ENCODE measurements around the gene ZNF790.

ZNF790 gene

DNA sequence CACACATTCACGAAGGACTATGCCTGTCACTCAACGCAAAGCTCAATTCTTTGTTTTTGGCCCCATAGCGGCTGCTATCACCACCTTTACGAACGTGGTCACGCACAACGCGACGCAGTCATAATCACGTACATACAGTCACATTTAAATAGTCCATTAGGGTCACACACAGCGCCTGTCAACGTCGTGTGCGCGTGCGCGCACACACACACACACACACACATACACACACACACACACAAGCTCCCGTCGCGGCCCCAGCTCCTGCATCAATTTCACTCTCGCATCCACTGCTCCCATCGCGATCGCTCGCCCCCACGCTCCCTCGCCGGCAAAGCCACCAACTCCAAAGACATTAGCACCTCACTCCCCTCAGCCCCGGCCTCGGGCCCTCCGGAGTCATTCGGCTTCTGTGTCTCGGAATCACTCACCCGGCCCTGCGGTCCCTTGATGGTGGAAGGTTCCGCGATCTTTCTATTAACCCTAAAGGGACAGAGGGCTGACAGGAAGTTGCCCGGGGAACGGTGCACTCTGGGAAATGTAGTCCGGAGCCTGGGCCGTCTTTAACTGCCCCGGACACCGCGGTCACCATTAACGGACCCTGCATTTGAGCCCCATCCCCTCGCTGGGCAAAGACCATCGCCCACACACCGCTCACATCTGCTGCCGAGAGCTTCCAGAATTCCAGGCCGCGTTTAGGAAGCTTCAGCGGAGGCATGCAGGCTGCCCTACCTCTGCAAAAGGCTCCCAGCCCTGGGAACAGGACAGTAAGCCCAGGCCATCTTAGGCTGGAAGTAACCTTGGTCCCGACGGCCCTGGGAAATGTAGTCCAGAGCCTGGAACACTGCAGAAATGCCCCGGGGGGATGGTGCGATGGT, at the start of gene ZNF790:
Gene ZNF790, minus strand, starts transcription at position 482 of the 878 bp plus-strand sequence. CDS start 12,768 bp downstream, outside the sequence.
- H3K4me3 ChIP-seq (replicated peaks in 1 of 2; ENCODE audit: low read depth in 2 of 2, low read length in 2 of 2), result peak within 1 kb of the TSS; percentile 73 to 82
- TF ChIP-seq, protein P1, sequence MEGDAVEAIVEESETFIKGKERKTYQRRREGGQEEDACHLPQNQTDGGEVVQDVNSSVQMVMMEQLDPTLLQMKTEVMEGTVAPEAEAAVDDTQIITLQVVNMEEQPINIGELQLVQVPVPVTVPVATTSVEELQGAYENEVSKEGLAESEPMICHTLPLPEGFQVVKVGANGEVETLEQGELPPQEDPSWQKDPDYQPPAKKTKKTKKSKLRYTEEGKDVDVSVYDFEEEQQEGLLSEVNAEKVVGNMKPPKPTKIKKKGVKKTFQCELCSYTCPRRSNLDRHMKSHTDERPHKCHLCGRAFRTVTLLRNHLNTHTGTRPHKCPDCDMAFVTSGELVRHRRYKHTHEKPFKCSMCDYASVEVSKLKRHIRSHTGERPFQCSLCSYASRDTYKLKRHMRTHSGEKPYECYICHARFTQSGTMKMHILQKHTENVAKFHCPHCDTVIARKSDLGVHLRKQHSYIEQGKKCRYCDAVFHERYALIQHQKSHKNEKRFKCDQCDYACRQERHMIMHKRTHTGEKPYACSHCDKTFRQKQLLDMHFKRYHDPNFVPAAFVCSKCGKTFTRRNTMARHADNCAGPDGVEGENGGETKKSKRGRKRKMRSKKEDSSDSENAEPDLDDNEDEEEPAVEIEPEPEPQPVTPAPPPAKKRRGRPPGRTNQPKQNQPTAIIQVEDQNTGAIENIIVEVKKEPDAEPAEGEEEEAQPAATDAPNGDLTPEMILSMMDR (IDR thresholded peaks at IDR 0.05; ENCODE audit: low read depth, low read length), result no peak
- DNase-seq (ENCODE audit: low read depth in 2 of 2), result peak; percentile 94 to 95

DNA sequence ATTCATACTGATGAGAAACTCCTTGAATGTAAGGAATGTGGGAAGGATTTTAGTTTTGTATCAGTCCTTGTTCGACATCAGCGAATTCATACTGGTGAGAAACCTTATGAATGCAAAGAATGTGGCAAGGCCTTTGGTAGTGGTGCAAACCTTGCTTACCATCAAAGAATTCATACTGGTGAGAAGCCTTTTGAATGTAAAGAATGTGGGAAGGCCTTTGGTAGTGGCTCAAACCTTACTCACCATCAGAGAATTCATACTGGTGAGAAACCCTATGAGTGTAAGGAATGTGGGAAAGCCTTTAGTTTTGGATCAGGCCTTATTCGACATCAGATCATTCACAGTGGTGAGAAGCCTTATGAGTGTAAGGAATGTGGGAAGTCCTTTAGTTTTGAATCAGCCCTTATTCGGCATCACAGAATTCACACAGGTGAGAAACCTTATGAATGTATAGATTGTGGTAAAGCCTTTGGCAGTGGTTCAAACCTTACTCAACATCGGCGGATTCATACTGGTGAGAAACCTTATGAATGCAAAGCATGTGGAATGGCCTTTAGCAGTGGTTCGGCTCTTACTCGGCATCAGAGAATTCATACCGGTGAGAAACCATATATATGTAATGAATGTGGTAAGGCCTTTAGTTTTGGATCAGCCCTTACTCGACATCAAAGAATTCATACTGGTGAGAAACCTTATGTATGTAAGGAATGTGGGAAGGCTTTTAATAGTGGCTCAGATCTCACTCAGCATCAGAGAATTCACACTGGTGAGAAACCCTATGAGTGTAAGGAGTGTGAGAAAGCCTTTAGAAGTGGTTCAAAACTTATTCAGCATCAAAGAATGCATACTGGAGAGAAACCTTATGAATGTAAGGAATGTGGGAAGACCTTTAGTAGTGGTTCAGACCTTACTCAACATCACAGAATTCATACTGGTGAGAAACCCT, 39.1 kb upstream of the ZNF790 start:
- peak in 1 of 2 donors; percentile 11 for DNase-seq (ENCODE audit: low read depth in 2 of 2)

DNA sequence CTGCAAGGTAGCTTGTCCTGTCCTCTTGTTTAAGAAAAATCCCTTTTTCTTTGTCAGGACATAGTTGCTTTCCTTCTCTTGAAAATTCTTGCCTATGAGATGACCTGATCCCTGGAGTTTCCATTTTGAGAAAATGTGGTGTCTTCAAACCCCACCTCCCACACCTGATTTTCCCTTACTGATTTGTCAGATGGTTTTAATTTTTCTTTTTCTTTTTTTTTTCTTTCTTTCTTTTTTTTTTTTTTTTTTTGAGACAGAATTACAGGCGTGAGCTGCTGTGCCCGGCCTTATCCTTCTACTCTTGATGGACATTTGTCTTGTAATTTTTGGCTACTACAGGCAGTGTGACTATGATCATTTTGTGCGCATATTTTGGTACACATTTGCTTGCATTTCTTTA, 13.7 kb upstream of the ZNF790 start:
- H3K4me3 ChIP-seq (replicated peaks in 1 of 2; ENCODE audit: low read depth in 2 of 2, low read length in 2 of 2), result peak overlapping the region in 1 of 2 donors; percentile 78
- TF ChIP-seq, protein P1 (IDR thresholded peaks at IDR 0.05; ENCODE audit: low read depth, low read length), result no peak
- no peak for DNase-seq (ENCODE audit: low read depth in 2 of 2)

More for the DNA sequence above, 39.1 kb upstream of the ZNF790 start:
- H3K4me3 ChIP-seq (replicated peaks in 1 of 2; ENCODE audit: low read depth in 2 of 2, low read length in 2 of 2), result no peak overlapping the region
- TF ChIP-seq, protein P1 (IDR thresholded peaks at IDR 0.05; ENCODE audit: low read depth, low read length), result no peak

DNA sequence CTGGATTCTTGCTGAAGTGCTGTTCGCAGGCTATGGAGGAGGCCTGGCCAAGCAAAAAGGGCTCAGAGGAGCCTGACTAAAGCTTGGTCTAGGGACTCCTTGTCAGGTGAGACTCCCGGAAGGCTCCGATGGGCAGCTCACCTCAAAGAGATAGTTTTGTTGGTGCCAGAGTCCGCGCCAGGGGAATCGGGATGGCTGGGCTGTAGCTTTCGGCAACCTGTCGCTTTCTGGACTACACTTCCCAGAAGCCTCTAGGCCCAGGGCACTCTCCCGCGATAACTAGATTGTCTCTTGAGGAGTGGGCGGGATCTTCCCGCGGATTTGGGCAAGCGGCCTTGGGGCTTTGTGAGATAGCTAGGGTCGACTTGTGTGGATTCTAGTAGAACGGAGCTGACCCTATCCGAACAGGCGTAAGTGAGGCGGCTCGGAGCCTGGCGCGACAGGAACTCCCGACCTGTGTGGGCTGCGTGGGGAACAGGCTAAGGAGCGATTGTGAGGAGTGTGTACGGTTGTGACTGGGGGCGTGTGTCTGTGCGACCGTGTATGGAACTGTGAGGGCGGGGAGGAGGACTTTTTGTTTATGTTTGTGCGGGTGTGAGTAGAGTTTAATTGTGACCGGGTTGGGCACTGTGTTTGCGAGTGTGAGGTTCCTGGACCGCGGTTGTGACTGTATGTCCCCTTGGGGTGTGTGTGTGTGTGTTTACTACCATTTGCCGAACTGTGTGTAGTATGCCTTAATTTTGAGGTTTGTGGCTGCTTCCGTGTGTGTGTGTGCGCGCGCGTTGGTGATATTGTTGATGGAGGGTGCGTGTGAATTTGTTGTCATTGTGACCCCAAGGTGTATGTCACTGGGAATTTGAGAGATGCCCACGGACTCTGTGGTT, 12.6 kb upstream of the ZNF790 start, which contains the start of gene ZNF345:
Gene ZNF345, plus strand, starts transcription at position 318 of the 884 bp plus-strand sequence. CDS start 25,955 bp downstream, outside the sequence.
- TF ChIP-seq, protein P1 (IDR thresholded peaks at IDR 0.05; ENCODE audit: low read depth, low read length), result no peak
- DNase-seq (ENCODE audit: low read depth in 2 of 2), result peak; percentile 96 to 97
- H3K4me3 ChIP-seq (replicated peaks in 1 of 2; ENCODE audit: low read depth in 2 of 2, low read length in 2 of 2), result peak within 1 kb of the TSS; percentile 78 to 84

DNA sequence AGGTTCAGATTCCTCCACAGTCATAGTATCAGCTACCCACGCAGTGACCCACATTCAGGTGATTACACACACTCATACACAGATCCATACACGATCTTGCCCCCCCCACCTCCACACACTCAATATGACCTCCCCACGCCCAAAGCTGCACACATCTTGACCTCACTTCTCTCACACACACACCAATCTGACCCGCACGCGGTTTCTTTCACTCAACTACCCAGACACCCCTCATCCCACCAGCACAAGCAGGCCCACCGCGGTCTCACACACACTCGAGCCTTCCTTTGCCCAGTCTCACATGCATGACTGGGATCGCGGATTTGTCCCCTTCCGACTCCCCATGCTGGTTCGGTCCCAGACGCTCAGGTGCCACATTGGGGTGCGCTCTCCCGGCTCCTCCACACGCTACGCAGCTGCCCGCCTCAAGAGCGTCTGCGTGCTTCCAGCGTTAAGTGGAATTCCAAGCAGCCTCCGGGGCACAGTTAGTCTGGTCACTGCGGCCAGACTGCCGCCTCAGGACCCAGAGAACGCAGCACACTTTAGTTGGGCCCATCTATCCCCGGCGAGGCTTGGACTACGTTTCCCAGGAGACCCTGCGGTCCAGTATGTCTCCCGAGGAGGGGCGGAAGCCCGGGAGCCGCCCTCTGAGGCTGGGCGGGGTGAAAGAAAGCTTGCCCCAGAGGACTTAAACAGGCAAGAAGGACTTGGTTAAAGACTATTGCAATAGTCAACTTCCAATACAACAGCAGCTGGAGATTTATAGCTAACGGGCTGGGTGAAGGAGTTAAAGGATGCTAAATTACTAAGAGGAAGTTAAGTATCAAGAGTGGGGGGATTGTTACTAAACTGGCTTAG, 11.7 kb upstream of the ZNF790 start:
- TF ChIP-seq, protein P1 (IDR thresholded peaks at IDR 0.05; ENCODE audit: low read depth, low read length), result no peak
- DNase-seq (ENCODE audit: low read depth in 2 of 2), result peak; percentile 93 to 95
- H3K4me3 ChIP-seq (replicated peaks in 1 of 2; ENCODE audit: low read depth in 2 of 2, low read length in 2 of 2), result peak overlapping the region; percentile 78 to 84

Data from cardiac fibroblast (primary cell).